ENCODE results near the gene PTMS. TPM values are rescaled to one million over a fixed set of nuclear protein-coding genes. Genes with fewer than 3 reads are reported as not detected.
A peak's percentile ranks its signal among the peaks of the same experiment; 100 is the strongest.

The PTMS gene
- total RNA-seq (100 to 1,000 TPM in 1 of 5 donors, 10 to 100 TPM in 4; 22.8 to 261 (median 78.2) TPM), polyA plus RNA-seq (100 to 1,000 TPM; 228 to 363 (median 307) TPM)
- long read RNA-seq, donor 1, transcript PTMS-207 (5 exons, 1,150 nt) = major isoform, 60 of 99 reads
- long read RNA-seq, donor 1, partial matches to known transcripts = 34 of 99 reads
- long read RNA-seq, donor 1, other reads (novel, unspliced or antisense) = 5 of 99 reads
- long read RNA-seq, donor 2, transcript PTMS-207 (5 exons, 1,150 nt) = major isoform, 56 of 100 reads
- long read RNA-seq, donor 2, partial matches to known transcripts = 43 of 100 reads
- long read RNA-seq, donor 2, other reads (novel, unspliced or antisense) = 0 of 100 reads
- long read RNA-seq, donor 3, transcript PTMS-207 (5 exons, 1,150 nt) = major isoform, 38 of 62 reads
- long read RNA-seq, donor 3, partial matches to known transcripts = 24 of 62 reads
- long read RNA-seq, donor 3, other reads (novel, unspliced or antisense) = 0 of 62 reads
- long read RNA-seq, donor 4, partial matches to known transcripts = 0 of 4 reads
- long read RNA-seq, donor 4, other reads (novel, unspliced or antisense) = 0 of 4 reads
- long read RNA-seq, donor 5, transcript PTMS-207 (5 exons, 1,150 nt) = major isoform, 90 of 227 reads
- long read RNA-seq, donor 5, partial matches to known transcripts = 115 of 227 reads
- long read RNA-seq, donor 5, other reads (novel, unspliced or antisense) = 20 of 227 reads
- long read RNA-seq, donor 6, transcript PTMS-207 (5 exons, 1,150 nt) = major isoform, 121 of 199 reads
- long read RNA-seq, donor 6, partial matches to known transcripts = 57 of 199 reads
- long read RNA-seq, donor 6, other reads (novel, unspliced or antisense) = 19 of 199 reads
- long read RNA-seq, donor 7, transcript PTMS-207 (5 exons, 1,150 nt) = major isoform, 110 of 302 reads
- long read RNA-seq, donor 7, partial matches to known transcripts = 162 of 302 reads
- long read RNA-seq, donor 7, other reads (novel, unspliced or antisense) = 26 of 302 reads
- long read RNA-seq, donor 8, transcript PTMS-207 (5 exons, 1,150 nt) = major isoform, 44 of 121 reads
- long read RNA-seq, donor 8, partial matches to known transcripts = 62 of 121 reads
- long read RNA-seq, donor 8, other reads (novel, unspliced or antisense) = 13 of 121 reads
- long read RNA-seq, donor 9, transcript PTMS-207 (5 exons, 1,150 nt) = major isoform, 49 of 150 reads
- long read RNA-seq, donor 9, partial matches to known transcripts = 101 of 150 reads
- long read RNA-seq, donor 9, other reads (novel, unspliced or antisense) = 0 of 150 reads
- long read RNA-seq, donor 10, transcript PTMS-207 (5 exons, 1,150 nt) = major isoform, 19 of 19 reads
- long read RNA-seq, donor 10, partial matches to known transcripts = 0 of 19 reads
- long read RNA-seq, donor 10, other reads (novel, unspliced or antisense) = 0 of 19 reads

DNA sequence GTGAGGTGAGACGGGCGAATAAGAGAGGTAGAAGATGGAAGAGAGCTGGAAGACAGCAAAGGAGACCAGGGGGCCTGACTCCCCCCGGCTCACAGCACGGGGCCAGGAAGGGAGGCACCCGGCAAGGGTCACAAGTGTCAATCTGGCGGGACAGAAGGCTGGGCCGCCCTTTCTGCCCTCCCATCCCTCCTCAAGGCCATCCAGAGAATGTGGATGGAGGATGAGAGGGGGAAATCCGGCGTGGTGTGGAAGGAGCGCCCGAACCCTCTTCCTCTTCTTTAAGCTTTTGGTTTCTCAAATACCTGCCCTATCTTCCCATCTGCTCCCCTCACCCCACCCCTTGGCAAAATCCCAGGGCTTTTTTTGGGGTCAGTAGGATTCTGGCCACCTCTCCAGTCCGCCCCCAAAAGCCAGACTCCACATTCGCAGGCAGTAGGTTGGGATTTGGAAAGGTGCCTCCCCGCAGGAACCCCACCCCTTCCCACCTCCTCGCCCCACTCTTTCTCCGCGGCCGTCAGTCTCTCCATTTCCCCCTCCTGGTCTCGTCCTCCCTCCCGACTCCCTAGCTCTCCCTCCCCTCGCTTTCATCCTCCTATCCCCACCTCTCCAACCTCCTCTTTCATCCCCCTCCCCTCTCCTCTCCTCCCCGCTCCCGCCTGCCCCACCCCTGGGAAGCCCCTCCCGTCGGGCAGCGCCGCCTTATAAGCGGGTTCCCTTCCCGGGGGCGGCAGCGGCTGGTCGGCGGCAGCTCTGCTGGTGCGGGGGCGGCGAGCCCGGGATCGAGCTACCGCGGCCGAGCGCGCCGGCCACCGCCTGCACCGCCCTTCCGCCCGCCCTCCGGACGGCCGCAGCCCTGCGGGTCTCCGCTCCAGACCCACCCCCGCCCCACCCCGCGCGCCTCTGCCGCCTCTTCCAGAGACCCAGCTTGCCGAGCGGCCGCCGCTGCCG is at the start of gene PTMS:
Gene PTMS (plus strand): TSS at position 730 of the 948 bp plus-strand sequence. CDS start 343 bp downstream, outside the sequence.
- peak within 1 kb of the TSS; percentile 63 to 78 (median 78) for H3K4me3 ChIP-seq
- peaks cover 52 to 72% (median 66%) of the 10 kb centered on the region in 4 donors for H3K4me1 ChIP-seq
- H3K27ac ChIP-seq = peak within 1 kb of the TSS; percentile 85 to 96 (median 91)
- H3K36me3 ChIP-seq = peaks cover 12 to 16% (median 15%) of the 10 kb centered on the region in 4 donors
- WGBS, 5 donors = 2 to 4% (median 4%) methylated on average over 30 to 63 of the region's 63 CpGs
- DNase-seq = peak; percentile 63 to 94
- no peaks in the 10 kb centered on the region for H3K27me3 ChIP-seq
- no peak for TF ChIP-seq CTCF (IDR thresholded peaks at IDR 0.05)
- no peak for TF ChIP-seq POLR2A (IDR thresholded peaks at IDR 0.05)
- peak; percentile 39 to 92 (median 86) for TF ChIP-seq POLR2AphosphoS5 (IDR thresholded peaks at IDR 0.05)
- TF ChIP-seq EP300 (IDR thresholded peaks at IDR 0.05) = no peak
- H3K9me3 ChIP-seq = no peaks in the 10 kb centered on the region
- intact Hi-C loops (cut with DNase I; ENCODE audit: low total_unique reads) = no loop called here

DNA sequence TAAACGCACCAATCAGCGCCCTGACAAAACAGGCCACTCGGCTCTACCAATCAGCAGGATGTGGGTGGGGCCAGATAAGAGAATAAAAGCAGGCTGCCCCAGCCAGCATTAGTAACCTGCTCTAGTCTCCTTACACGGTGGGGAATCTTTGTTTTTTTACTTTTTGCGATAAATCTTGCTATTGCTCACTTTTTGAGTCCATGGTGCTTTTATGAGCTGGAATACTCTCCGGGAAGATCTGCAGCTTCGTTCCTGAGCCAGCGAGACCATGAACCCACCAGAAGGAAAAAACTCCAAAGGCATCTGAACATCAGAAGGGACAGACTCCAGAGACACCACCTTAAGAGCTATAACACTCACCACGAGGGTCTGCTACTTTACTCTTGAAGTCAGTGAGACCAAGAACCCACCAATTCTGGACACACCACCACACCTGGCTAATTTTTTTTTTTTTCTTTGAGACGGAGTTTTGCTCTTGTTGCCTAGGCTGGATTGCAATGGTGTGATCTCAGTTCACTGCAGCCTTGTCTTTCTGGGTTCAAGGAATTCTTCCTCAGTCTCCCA is 49.2 kb upstream of the PTMS start:
- no peaks in the 10 kb centered on the region for H3K4me1 ChIP-seq
- intact Hi-C loops (cut with DNase I; ENCODE audit: low total_unique reads) = no loop called here
- no peak for DNase-seq
- H3K9me3 ChIP-seq = no peaks in the 10 kb centered on the region
- TF ChIP-seq EP300 (IDR thresholded peaks at IDR 0.05) (no peak), CTCF (IDR thresholded peaks at IDR 0.05) (no peak), POLR2A (IDR thresholded peaks at IDR 0.05) (no peak), POLR2AphosphoS5 (IDR thresholded peaks at IDR 0.05) (no peak)
- peaks cover 0 to 49% (median 0%) of the 10 kb centered on the region in 3 donors for H3K27me3 ChIP-seq
- no peak overlapping the region for H3K4me3 ChIP-seq
- H3K36me3 ChIP-seq = no peaks in the 10 kb centered on the region
- no peak overlapping the region for H3K27ac ChIP-seq
- 64 to 79% (median 73%) methylated on average over 8 to 10 of the region's 10 CpGs for WGBS, 5 donors

DNA sequence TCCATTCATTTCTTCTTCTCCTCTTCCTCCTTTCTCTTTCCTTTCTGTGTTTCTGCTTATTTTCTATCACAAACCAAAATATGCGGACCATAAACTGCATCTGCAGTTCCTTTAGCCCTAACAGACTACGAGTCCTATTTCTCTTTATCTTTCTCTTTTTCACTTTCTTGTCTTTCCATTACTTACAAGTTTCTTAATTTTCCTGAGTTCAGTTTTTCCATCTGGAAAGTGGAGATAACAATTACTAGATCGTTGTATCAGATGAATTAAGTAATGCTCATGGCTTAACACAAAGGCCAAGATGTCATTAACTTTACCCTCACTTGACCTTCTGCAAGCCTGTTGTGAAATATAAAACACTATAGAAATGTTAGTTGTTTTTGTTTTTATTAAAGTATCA is 43.3 kb upstream of the PTMS start:
- no peaks in the 10 kb centered on the region for H3K9me3 ChIP-seq
- peaks cover 7 to 16% (median 14%) of the 10 kb centered on the region in 4 donors for H3K4me1 ChIP-seq
- DNase-seq = no peak
- intact Hi-C loops (cut with DNase I; ENCODE audit: low total_unique reads) = no loop called here
- TF ChIP-seq EP300 (IDR thresholded peaks at IDR 0.05) (no peak), POLR2AphosphoS5 (IDR thresholded peaks at IDR 0.05) (no peak), CTCF (IDR thresholded peaks at IDR 0.05) (no peak), POLR2A (IDR thresholded peaks at IDR 0.05) (no peak)
- H3K4me3 ChIP-seq = no peak overlapping the region
- 78 to 87% (median 81%) methylated on average over 3 of the region's 3 CpGs for WGBS, 5 donors
- H3K36me3 ChIP-seq = peaks cover under 1 to 15% (median 5%) of the 10 kb centered on the region in 4 donors
- no peak overlapping the region for H3K27ac ChIP-seq
- peaks cover 0 to 10% (median 0%) of the 10 kb centered on the region in 3 donors for H3K27me3 ChIP-seq
